K562 (cell line): ENCODE data around the gene WIPF3. TPM values are rescaled to one million over a fixed set of nuclear protein-coding genes. Genes with fewer than 3 reads are reported as not detected.

Experiments used
- CHD4 ChIP-seq: fragments of 200-600 bp; sonication (generic); IDR thresholded peaks from 3 replicates; pipeline ENCODE4 v1.6.1; 2012; ENCODE audit warnings: low read depth, mild to moderate bottlenecking, mixed read lengths, low read length, inconsistent platforms; ENCODE audit not compliant: insufficient read depth, insufficient replicate concordance, poor library complexity, severe bottlenecking
- IFI16 ChIP-seq: fragments of 250-450 bp; sonication (Bioruptor Pico); IDR thresholded peaks from 2 replicates; pipeline ENCODE4 v2.1.2; 2022; ENCODE audit warnings: mild to moderate bottlenecking, inconsistent platforms
- JUN ChIP-seq, 2 experiments: sonication (generic) in 1 of 2; formaldehyde crosslinking in 1 of 2; IDR thresholded peaks; 2 replicates each; pipeline versions ENCODE4 v1.6.1 to v1.8.0; 2012 to 2022; ENCODE audit warnings: borderline replicate concordance in 2 of 2, mild to moderate bottlenecking in 2 of 2, improper control_type of control experiment in 1 of 2, low read depth in 1 of 2, low read length in 1 of 2, missing genetic modification reagents in 1 of 2
- MECOM ChIP-seq: fragments of 250-450 bp; sonication (Bioruptor Pico); IDR thresholded peaks from 2 replicates; pipeline ENCODE4 v1.8.0; 2022; ENCODE audit warnings: inconsistent platforms
- PREB ChIP-seq: sonication (generic); formaldehyde crosslinking; IDR thresholded peaks from 2 replicates; pipeline ENCODE4 v1.8.1; 2023; ENCODE audit warnings: mild to moderate bottlenecking, missing genetic modification reagents
- REST ChIP-seq, 2 experiments: fragments of 450-650 bp; formaldehyde crosslinking in 1 of 2; IDR thresholded peaks; 2 replicates each; pipeline versions ENCODE4 v1.4.0 to v1.6.1; 2014 to 2020; ENCODE audit warnings: mild to moderate bottlenecking in 2 of 2, borderline replicate concordance in 1 of 2, low read depth in 1 of 2
- ZFP91 ChIP-seq: sonication (generic); formaldehyde crosslinking; IDR thresholded peaks from 2 replicates; pipeline ENCODE4 v1.8.0; 2022; ENCODE audit warnings: mild to moderate bottlenecking, missing genetic modification reagents
- ZNF146 ChIP-seq: IDR thresholded peaks from one replicate; pipeline ENCODE4 v1.6.1; 2018; ENCODE audit warnings: missing compliant biosample characterization; ENCODE audit not compliant: unreplicated experiment
- ZNF398 ChIP-seq: fragments of 250-450 bp; sonication (Bioruptor Pico); IDR thresholded peaks from 2 replicates; pipeline ENCODE4 v1.8.0; 2021; ENCODE audit warnings: moderate library complexity, mild to moderate bottlenecking, inconsistent platforms
- ZNF436 ChIP-seq: fragments of 250-450, 450-650 bp; sonication (Bioruptor Pico); formaldehyde crosslinking; IDR thresholded peaks from 2 replicates; pipeline ENCODE4 v1.7.0; 2020; ENCODE audit warnings: mild to moderate bottlenecking
- ZNF778 ChIP-seq: fragments of 450-650 bp; formaldehyde crosslinking; IDR thresholded peaks from 2 replicates; pipeline ENCODE4 v1.4.0; 2020; ENCODE audit warnings: mild to moderate bottlenecking, moderate library complexity
- ZZZ3 ChIP-seq: fragments of 450-650 bp; IDR thresholded peaks from 2 replicates; pipeline ENCODE4 v1.6.1; 2016; ENCODE audit warnings: antibody characterized with exemption, mild to moderate bottlenecking, moderate library complexity
- polyA plus RNA-seq, 8 experiments: library from polyadenylated mRNA; depleted of rRNA in 4 of 8; stranded (reverse) in 5 of 8; unstranded in 3 of 8; fragments of >200 nt; fragmentation: Nextera tagmentation in 2 of 8; fragmentation: Illumina TruSeq in 1 of 8; extraction: Ambion mirVana in 2 of 8; extraction: Trizol in 1 of 8; gene quantifications; 2 replicates each; pipeline versions ENCODE4 v1.2.1 to v1.2.3, GENCODE V29; 2011 to 2014; ENCODE audit warnings: inconsistent platforms in 1 of 8, missing spikeins in 1 of 8
- total RNA-seq, 7 experiments: library from RNA; depleted of rRNA in 6 of 7; stranded (reverse); fragments of >200 nt in 6 of 7; fragmentation: Illumina TruSeq in 2 of 7; extraction: Trizol in 2 of 7; gene quantifications; 2 replicates each; pipeline versions ENCODE4 v1.2.1 to v1.2.3, GENCODE V29; 2011 to 2021; ENCODE audit warnings: low replicate concordance in 1 of 7

WIPF3 gene
- total and polyA plus RNA-seq, 9 of the 15 experiments (the other 6 are each of a cell fraction or from before 2014, with no cell fraction given), result 0.18 to 3.2 (median 1.7) TPM

GRCh38 chr7:29839302-29839701, 33.0 kb downstream of the WIPF3 start (continued):
- TF ChIP-seq REST (IDR thresholded peaks at IDR 0.05; ENCODE audit: borderline replicate concordance) (peak; percentile 54), REST (CRISPR knock-in tag; IDR thresholded peaks at IDR 0.05; ENCODE audit: low read depth) (no peak), MECOM (CRISPR knock-in tag) (no peak), CHD4 (no peak), IFI16 (CRISPR knock-in tag) (no peak), ZFP91 (CRISPR knock-in tag) (peak; percentile 82), JUN (IDR thresholded peaks at IDR 0.05; ENCODE audit: borderline replicate concordance, low read depth, low read length) (peak; percentile 66), JUN (CRISPR knock-in tag; IDR thresholded peaks at IDR 0.05; ENCODE audit: borderline replicate concordance) (no peak), PREB (CRISPR knock-in tag) (no peak), ZNF436 (CRISPR knock-in tag) (no peak), ZZZ3 (no peak), ZNF778 (CRISPR knock-in tag) (no peak), ZNF146 (no peak), ZNF398 (CRISPR knock-in tag) (no peak)
